SK-N-SH treated with all-trans-retinoic acid at 6 μM for 48 hours (cell line): ENCODE data around the gene GABBR1.

Experiments used
- ARNTL ChIP-seq: fragments of 450-650 bp; formaldehyde crosslinking; IDR thresholded peaks from 2 replicates; pipeline ENCODE4 v1.5.0; 2020; ENCODE audit warnings: low read depth, mild to moderate bottlenecking, moderate library complexity, borderline replicate concordance
- ISL1 ChIP-seq: fragments of 250-450 bp; sonication (Bioruptor Pico); IDR thresholded peaks from 2 replicates; pipeline ENCODE4 v2.1.2; 2022; ENCODE audit warnings: mild to moderate bottlenecking, moderate library complexity
- OSR1 ChIP-seq: fragments of 250-450 bp; sonication (Bioruptor Pico); IDR thresholded peaks from 2 replicates; pipeline ENCODE4 v1.8.0; 2022; ENCODE audit warnings: moderate library complexity, mild to moderate bottlenecking, inconsistent platforms
- RARB ChIP-seq: fragments of 250-450 bp; sonication (Bioruptor Pico); IDR thresholded peaks from 2 replicates; pipeline ENCODE4 v1.8.0; 2021; ENCODE audit warnings: mild to moderate bottlenecking, moderate library complexity
- TCF4 ChIP-seq: fragments of 250-450 bp; sonication (Bioruptor Pico); IDR thresholded peaks from 2 replicates; pipeline ENCODE4 v1.8.0; 2021; ENCODE audit warnings: mild to moderate bottlenecking, moderate library complexity, borderline replicate concordance
- TSHZ2 ChIP-seq: fragments of 250-450 bp; sonication (Bioruptor Pico); IDR thresholded peaks from 2 replicates; pipeline ENCODE4 v1.5.0; 2020; ENCODE audit warnings: mild to moderate bottlenecking, moderate library complexity
- ZFP3 ChIP-seq: fragments of 250-450 bp; sonication (Bioruptor Pico); IDR thresholded peaks from 2 replicates; pipeline ENCODE4 v1.5.0; 2020; ENCODE audit warnings: mild to moderate bottlenecking, moderate library complexity
- ZNF70 ChIP-seq: fragments of 450-650 bp; formaldehyde crosslinking; IDR thresholded peaks from 2 replicates; pipeline ENCODE4 v1.5.0; 2020; ENCODE audit warnings: mild to moderate bottlenecking, moderate library complexity
- TF ChIP-seq, protein P1 (sequence below): fragments of 250-450 bp; sonication (Bioruptor Pico); IDR thresholded peaks from 2 replicates; pipeline ENCODE4 v1.8.0; 2020; ENCODE audit warnings: mild to moderate bottlenecking, moderate library complexity, borderline replicate concordance
- TF ChIP-seq, protein P2 (sequence below): fragments of 250-450 bp; sonication (Bioruptor Pico); IDR thresholded peaks from 2 replicates; pipeline ENCODE4 v1.5.1; 2020; ENCODE audit warnings: low read depth, mild to moderate bottlenecking, moderate library complexity

GRCh38 chr6:29532320-29532951 is 100.5 kb downstream of the GABBR1 start:
- TF ChIP-seq ZNF70 (CRISPR knock-in tag) (no peak), TCF4 (no peak), ARNTL (no peak), TSHZ2 (CRISPR knock-in tag) (no peak), ZFP3 (CRISPR knock-in tag) (no peak), ISL1 (CRISPR knock-in tag) (no peak), RARB (CRISPR knock-in tag) (no peak), OSR1 (no peak)
- TF ChIP-seq, protein P1, sequence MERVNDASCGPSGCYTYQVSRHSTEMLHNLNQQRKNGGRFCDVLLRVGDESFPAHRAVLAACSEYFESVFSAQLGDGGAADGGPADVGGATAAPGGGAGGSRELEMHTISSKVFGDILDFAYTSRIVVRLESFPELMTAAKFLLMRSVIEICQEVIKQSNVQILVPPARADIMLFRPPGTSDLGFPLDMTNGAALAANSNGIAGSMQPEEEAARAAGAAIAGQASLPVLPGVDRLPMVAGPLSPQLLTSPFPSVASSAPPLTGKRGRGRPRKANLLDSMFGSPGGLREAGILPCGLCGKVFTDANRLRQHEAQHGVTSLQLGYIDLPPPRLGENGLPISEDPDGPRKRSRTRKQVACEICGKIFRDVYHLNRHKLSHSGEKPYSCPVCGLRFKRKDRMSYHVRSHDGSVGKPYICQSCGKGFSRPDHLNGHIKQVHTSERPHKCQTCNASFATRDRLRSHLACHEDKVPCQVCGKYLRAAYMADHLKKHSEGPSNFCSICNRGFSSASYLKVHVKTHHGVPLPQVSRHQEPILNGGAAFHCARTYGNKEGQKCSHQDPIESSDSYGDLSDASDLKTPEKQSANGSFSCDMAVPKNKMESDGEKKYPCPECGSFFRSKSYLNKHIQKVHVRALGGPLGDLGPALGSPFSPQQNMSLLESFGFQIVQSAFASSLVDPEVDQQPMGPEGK (CRISPR knock-in tag), result no peak
- TF ChIP-seq, protein P2, sequence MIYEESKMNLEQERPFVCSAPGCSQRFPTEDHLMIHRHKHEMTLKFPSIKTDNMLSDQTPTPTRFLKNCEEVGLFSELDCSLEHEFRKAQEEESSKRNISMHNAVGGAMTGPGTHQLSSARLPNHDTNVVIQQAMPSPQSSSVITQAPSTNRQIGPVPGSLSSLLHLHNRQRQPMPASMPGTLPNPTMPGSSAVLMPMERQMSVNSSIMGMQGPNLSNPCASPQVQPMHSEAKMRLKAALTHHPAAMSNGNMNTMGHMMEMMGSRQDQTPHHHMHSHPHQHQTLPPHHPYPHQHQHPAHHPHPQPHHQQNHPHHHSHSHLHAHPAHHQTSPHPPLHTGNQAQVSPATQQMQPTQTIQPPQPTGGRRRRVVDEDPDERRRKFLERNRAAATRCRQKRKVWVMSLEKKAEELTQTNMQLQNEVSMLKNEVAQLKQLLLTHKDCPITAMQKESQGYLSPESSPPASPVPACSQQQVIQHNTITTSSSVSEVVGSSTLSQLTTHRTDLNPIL (CRISPR knock-in tag), result no peak
